Measurements from ENCODE around the gene CDH2.

GRCh38 chr18:28178720-28179119, 1.8 kb upstream of the CDH2 start:
- TF ChIP-seq ATF3 (IDR thresholded peaks at IDR 0.05) (no peak), FOXA1 (IDR thresholded peaks at IDR 0.05) (no peak), YY1 (IDR thresholded peaks at IDR 0.05) (no peak)
